ENCODE data around the gene LLGL2.

DNA sequence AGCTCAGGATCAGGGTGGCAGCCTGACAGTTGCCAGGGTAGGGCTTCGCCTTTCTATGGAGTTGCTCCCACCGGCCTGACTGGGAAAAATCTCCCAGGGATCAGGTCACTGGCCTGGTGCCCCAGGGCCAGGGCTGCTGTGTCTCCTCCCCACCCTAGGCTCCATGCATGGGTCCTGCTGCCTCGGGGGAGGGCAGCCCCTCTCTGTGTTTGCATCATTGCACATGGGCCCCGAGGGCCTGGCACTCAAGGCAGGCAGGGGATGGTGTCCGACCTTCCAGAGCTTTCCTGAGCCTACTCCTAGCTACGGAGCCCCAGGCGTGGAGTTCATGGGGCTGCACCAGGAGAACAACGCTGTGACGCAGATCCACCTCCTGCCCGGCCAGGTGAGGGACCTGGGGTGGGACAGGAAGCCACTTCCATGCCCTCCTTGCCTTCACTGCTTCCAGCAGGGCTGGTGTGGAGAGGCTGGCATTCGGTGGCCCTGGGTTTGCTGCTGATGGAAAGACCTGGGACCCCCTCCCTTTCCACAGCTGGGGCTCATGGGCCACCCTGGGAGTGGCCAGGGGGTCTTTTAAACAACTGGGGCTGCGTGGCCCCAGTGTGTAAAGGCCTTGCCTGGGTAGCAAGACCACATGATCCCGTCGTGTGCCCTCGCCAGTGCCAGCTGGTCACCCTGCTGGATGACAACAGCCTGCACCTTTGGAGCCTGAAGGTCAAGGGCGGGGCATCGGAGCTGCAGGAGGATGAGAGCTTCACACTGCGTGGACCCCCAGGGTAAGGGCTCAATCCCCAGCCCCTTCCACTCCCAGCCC is 32.6 kb downstream of the LLGL2 start:
- TF ChIP-seq POLR2A (IDR thresholded peaks at IDR 0.05): no peak
- TF ChIP-seq, protein P1, sequence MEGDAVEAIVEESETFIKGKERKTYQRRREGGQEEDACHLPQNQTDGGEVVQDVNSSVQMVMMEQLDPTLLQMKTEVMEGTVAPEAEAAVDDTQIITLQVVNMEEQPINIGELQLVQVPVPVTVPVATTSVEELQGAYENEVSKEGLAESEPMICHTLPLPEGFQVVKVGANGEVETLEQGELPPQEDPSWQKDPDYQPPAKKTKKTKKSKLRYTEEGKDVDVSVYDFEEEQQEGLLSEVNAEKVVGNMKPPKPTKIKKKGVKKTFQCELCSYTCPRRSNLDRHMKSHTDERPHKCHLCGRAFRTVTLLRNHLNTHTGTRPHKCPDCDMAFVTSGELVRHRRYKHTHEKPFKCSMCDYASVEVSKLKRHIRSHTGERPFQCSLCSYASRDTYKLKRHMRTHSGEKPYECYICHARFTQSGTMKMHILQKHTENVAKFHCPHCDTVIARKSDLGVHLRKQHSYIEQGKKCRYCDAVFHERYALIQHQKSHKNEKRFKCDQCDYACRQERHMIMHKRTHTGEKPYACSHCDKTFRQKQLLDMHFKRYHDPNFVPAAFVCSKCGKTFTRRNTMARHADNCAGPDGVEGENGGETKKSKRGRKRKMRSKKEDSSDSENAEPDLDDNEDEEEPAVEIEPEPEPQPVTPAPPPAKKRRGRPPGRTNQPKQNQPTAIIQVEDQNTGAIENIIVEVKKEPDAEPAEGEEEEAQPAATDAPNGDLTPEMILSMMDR (IDR thresholded peaks at IDR 0.05): no peak

Measured in esophagus squamous epithelium (tissue), 4 donors.